ENCODE data around the gene SNX10. TPM values are rescaled to one million over a fixed set of nuclear protein-coding genes. Genes with fewer than 3 reads are reported as not detected.

SNX10 gene
- total RNA-seq, 1 experiment from 2014 or later = 9.4 TPM

DNA sequence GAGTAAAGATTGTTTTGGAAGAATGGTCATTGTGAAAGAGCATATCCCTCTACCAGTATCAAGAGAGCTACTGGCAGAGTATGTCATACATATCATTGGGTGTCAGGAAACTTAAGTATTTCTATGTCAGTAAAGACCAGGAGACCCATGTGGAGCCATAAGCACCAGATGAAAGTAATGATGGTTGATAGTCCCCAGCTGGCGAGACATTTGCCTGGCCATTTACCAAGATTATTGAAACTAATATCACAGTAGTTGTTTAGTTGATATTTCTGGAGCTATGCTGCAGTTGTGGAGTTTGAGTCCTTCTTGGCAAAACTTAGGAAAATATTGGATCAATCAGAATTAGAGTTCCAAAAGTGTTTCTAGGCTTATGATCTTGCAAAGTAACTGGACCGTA is 114.8 kb downstream of the SNX10 start:
- Histone ChIP-seq H2AK5ac (ENCODE audit: insufficient read length, low read length) (no peak overlapping the region), H3T11ph (ENCODE audit: low read length) (no peak overlapping the region), H4K91ac (ENCODE audit: insufficient read length, low read depth, low read length) (no peak overlapping the region), H3K4me2 (ENCODE audit: insufficient read depth, insufficient read length, low read length) (no peak overlapping the region), H3K27me3 (ENCODE audit: insufficient read depth, low read length) (no peaks in the 10 kb centered on the region), H3K9ac (ENCODE audit: extremely low read depth, insufficient read length, low read length) (no peak overlapping the region), H3K27ac (ENCODE audit: insufficient read length, low read depth, low read length) (no peak overlapping the region), H2AFZ (ENCODE audit: low read length) (no peak overlapping the region), H2BK5ac (ENCODE audit: insufficient read length, low read length) (no peak overlapping the region), H2BK12ac (ENCODE audit: insufficient read length, low read depth, low read length) (no peak overlapping the region), H3K14ac (ENCODE audit: insufficient read depth, low read length) (no peak overlapping the region), H3K56ac (ENCODE audit: insufficient read length, low read depth, low read length) (no peak overlapping the region), H2BK20ac (ENCODE audit: low read depth, low read length, poor library complexity, severe bottlenecking) (no peak overlapping the region), H3K18ac (ENCODE audit: insufficient read length, low read depth, low read length) (no peak overlapping the region), H3K4me1 (ENCODE audit: insufficient read depth, low read length) (peaks cover 5% of the 10 kb centered on the region; the same call in 1 of the 2 replicates), H4K8ac (replicated peaks; ENCODE audit: insufficient read length, low read depth, low read length) (no peak overlapping the region), H3K79me1 (ENCODE audit: insufficient read depth, low read depth, low read length, poor library complexity, severe bottlenecking) (no peaks in the 10 kb centered on the region), H2BK120ac (ENCODE audit: low read depth, low read length, poor library complexity, severe bottlenecking) (no peak overlapping the region), H2BK15ac (ENCODE audit: low read depth, low read length) (no peak overlapping the region), H4K5ac (ENCODE audit: insufficient read length, low read depth, low read length) (no peak overlapping the region), H3K23me2 (ENCODE audit: insufficient read length, low read depth, low read length, poor library complexity, severe bottlenecking) (no peaks in the 10 kb centered on the region), H3K79me2 (ENCODE audit: insufficient read depth, low read length) (no peaks in the 10 kb centered on the region), H4K20me1 (ENCODE audit: control insufficient read depth, insufficient read depth, insufficient read length) (no peaks in the 10 kb centered on the region), H3K4ac (ENCODE audit: low read depth, low read length) (no peak overlapping the region), H3K23ac (ENCODE audit: insufficient read length, low read depth, low read length) (no peak overlapping the region), H3K9me3 (ENCODE audit: control insufficient read depth, low read depth, low read length) (no peaks in the 10 kb centered on the region)
- no peak for TF ChIP-seq CTCF (conservative IDR thresholded peaks at IDR 0.05)
- Mint-ChIP-seq H3K9me3 (peaks cover 0 to 2% of the 10 kb centered on the region in 2 experiments; a peak in 1 of 5 replicates), H3K4me1 (peaks cover 3 to 4% of the 10 kb centered on the region in 2 experiments; a peak in 2 of 4 replicates), H3K4me3 (no peak overlapping the region), H3K27me3 (ENCODE audit: low read depth) (no peaks in the 10 kb centered on the region; the same call in 1 of the 2 replicates), H3K27ac (no peak overlapping the region), H3K36me3 (ENCODE audit: insufficient read depth in 1 of 3, low read depth in 3 of 3) (peaks cover 0 to 13% (median 0%) of the 10 kb centered on the region in 3 experiments; a peak in 3 of 7 replicates)
- no peak for DNase-seq
- WGBS (ENCODE audit: extremely low coverage, insufficient read length, low lambda C conversion rate) = no CpG with 5 or more reads among the region's 2 CpGs

Data from H9 (cell line).